NOMO-1 treated with DMSO at 0.1 percent for 48 hours (cell line): ENCODE results near the gene TCF4.
A peak's percentile ranks its signal among the peaks of the same experiment; 100 is the strongest.

Experiments used
- DNase-seq: peaks from one replicate; lab custom pipeline; 2025; ENCODE audit not compliant: unreplicated experiment; lab: John Stamatoyannopoulos, UW

Gene TCF4

DNA sequence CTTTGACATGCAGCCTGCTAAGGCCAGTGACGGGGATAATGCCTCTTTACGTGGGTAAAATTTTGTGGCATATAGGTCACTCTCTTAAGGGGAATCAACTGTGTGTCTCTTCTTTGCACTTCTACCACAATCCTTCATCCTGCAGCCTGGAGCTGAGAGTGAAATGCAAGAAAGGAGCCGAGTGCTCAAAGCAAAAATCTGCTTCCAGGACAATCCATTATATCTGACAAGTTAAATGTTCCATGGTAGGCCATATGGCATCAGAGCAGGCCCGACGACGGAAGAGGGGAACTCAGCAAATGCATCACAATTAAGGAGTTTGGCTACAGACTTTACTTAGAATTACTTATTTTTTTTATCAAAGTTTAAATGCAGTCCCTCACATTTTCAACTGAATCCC lies 171.2 kb downstream of the TCF4 start:
- no peak for DNase-seq

DNA sequence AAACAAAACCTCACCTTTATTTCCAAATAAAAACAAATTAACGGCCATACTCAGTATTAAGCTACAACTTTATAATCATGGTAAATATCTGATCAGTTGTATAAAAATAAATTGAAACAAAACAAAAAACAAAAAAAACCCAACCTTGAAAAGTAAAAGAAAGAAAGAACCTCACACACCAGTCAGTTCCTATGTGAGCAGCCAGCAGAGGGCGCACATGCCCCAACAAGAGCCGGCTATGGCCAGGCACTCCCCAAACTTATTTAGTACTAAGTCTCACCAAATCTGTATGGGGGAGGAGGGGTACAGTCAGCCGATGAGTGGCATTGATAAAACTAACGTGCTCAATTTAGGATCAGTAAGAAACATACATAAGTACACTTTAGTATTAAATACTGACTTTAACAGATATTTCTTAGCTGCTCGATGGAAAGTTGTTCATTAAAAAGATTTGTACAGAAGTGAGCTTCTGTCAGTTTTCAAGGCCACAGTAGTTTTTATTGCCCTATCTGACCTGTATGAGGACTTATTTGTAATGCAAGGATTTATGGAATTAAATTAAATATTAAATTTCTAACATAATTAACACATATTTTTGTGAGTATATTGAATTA lies 172.6 kb downstream of the TCF4 start:
- peak; percentile 55 for DNase-seq

DNA sequence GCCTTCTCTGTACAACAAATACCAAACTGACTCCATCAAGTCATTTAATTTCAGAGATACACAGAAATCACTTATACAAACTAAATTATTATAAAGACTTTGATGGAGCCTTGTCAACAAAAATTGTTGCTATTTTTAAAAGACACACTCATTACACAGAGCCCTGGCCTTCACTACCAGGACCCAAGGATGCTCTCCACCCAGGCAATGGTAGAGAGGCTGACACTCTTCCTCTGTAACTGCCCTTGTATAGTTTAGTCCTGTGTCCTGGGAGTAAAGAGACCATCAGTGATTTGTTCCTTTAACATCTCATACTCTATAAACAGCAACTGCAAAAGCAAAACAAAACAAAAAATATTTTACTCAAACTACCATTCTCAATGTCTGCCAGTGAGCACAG lies 173.5 kb downstream of the TCF4 start:
- no peak for DNase-seq

DNA sequence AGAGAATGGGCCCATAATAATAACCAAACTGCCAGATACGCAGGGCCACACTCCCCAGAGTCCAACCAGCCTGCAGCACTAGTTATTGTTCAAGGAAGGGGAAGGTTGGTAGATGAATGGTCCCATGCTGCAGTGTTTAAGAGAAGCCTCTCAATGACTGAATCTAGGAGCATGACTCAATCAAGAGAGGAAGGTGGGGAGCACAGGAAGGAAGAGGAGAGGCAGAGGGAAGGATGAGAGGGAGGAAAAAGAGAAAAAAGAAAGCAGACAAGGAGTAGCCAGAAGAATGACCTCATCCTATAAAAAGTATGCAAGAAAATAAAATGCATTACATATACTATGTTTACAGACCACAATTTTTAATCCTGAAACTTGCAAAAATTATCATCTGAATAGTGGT lies 174.5 kb downstream of the TCF4 start:
- DNase-seq: no peak

DNA sequence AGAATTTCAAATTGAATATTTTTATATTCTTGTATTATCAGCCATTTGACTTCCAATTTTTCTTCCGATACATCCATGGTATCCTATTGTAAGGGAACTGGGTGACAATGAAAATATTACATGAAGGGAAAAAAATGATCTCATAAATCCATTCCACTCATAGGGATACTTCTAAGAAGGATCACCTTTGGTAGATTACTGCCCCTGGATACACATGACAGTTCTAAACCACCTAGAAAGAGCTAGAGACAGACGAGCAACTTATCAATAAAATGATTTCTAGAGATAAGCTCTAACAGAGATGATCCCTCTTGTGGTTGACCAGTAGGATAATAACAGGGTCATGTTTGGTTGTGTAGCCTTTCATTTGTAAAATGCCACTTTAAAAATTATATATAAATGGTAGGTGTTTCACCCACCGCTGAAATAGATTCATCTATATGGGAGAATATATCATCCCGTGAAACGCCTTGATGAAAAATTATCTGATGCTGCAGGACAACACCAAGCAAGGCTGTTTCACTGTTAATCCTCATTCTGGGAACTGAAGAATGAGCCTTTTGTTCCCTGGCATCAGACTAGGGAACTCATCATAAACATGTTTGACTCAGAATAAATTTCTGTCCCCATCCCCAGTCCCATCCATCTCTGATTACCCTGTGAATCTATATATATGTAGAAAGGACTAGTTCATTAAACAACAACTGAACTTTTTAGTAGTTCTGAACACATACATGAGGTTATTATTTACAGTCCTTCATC lies 180.0 kb downstream of the TCF4 start:
- no peak for DNase-seq

DNA sequence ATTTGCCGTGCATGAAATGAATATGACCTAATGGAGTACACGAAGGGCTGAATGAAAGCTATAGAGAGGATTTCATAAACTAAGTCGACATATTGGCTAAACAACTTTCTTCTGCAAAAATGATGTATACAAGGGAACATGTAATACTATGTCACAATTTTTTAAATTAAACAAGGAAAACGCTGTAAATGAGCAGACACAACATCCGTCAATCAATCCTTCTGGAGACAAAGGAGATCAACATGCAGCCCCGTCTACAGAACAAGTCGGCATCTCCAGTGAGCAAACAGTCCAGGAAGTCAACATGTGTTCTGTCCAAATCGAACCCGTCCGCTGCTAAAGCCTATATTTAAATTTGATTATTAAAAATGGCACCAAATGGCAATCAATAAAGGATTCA lies 180.8 kb downstream of the TCF4 start:
- no peak for DNase-seq

DNA sequence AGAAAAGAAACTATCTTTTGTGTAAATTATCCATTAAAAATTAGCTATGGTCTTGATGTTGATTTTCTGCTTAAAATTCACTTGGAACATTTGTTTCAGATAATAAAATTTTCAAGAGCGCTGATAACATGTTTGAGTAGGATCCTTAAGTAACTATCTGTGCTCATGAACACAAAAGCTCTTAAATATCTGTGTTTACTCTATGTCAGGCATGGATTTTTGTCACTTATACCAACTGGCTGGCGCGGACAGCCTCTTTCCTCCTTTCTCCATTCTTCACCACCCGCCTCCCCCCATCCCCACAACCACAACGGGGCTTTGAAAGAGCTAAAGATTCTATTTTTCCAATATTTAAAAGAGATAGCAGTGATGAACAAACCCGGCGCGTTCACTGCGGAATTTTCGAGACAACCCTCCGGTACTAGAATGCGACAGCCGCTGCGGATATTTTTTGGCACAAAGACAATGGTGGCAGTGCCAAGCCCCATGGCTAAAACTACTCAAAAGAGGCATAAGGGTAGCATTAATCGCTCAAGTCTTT lies 181.5 kb downstream of the TCF4 start:
- no peak for DNase-seq

DNA sequence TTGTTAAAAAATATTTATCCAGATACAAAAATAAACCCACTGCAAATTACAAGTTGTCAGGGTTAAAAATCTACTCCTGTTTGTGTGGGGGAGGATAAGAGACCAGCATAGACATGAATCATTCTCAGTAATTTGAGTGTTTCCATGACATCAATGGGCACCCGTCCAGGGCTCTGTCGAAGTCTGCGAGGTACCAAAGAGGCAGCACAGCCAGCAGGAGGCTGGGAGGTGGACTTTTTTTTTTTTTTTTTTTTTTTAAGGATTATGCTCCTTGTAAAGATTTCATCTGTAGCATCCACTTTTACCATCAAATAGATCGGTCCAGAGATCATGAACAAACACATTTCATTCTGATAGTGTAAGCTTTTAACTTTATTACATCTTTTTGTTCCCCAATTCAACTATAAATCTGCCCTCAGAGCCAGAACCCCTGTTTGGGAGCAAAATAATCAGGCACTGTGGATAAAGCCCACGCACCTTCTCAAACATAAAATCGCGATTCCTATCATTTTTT lies 182.0 kb downstream of the TCF4 start:
- DNase-seq: no peak

DNA sequence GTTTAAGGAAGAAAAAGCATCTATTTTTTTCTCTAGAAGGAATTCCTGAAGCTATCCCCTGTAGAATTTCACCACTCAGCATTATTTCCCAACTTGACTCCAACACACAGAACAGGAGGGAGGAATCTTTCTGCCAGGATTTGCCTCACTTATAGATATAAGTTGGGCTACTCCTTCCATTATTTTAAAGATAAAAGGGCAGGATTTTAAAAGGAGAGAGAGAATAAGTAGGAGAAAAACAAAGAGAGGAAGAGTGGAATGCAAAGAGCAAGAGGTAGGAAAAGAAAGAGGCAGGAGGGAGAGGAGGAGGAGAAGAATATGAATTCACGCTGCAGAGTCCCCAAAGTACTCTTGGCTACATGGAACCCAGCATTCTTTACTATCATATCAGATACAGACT lies 182.5 kb downstream of the TCF4 start:
- no peak for DNase-seq

DNA sequence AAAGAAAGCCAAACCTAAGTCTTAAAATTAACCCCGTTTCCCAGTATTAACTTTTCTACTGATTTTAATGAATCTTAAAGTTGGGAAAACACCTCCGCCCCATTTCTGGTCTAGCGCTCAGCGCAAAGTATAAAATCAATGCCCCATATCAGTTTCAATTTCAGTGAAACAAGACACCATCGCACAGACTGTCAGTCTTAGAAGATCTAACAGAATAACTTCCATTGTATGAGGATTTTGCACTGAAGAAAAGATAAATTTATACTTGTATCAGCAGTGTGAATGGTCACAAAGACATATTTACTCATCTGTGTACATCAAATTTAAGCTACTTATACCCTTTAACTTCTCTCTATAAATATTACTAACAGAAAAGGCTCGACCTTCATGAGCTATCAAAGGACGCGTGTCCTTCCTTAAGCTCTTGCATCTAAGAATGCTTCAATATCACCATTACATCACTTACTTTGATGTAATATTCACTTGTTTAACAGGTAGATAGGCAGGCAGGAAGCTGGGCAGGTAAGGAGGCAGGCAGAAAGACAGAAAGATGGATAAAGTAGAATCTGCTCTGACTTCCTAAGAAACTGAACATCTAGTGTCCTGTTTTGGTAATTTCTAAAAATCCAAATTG lies 183.0 kb downstream of the TCF4 start:
- no peak for DNase-seq

DNA sequence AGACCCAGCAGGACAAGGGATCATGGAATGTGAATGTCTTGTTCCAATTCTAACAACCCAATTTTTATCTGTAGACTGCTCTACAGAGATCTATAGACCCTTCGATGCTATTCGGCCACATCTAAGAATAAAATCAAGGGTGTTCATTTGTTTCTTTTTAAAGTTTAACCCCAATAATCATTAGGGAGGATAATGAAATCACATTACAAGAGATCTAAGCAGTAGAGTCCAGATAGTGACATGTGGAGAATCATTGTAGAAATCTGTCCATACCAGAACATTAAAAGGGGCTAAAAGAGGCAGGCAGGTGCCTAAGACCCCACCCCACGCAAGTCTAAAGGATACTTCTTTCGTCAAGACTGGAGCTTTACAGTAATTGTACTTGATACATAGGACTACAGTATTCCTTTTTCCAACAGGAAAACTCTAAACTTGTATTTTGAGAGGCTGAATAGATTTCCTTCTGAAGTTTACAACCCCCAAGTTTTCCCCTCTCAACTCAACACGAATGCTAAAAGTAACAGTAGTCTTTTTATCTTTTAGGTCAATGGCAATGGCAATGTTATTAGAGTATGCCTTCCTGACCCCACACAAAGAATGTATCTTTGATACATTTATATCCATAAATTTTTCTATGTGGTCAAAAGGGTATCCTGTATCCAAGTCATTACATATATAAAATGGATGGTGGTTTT lies 183.7 kb downstream of the TCF4 start:
- no peak for DNase-seq

DNA sequence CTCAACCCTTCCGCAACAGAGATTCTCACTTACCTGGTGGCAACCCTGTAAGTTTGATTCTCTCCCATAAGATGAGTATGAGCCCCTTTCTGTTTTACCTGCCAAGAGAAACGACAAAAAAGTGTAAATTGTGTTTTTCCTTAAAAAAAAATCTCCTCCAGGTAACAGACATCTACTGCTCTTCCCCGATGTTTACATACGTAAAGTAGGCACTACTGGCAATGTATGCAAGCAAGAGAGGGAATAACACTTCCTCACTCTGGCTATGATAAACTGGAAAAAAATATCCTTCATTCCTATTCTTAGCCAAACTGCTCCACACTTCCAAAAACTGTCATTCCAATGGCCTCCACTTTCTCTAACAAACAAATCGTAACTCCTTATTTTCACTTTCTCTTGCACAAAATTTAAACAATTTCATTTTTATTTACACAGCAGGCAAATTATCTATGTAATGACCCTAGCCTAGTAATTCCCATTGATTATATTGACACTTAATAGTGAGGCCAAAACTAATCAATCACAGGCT lies 184.5 kb downstream of the TCF4 start:
- DNase-seq: no peak

DNA sequence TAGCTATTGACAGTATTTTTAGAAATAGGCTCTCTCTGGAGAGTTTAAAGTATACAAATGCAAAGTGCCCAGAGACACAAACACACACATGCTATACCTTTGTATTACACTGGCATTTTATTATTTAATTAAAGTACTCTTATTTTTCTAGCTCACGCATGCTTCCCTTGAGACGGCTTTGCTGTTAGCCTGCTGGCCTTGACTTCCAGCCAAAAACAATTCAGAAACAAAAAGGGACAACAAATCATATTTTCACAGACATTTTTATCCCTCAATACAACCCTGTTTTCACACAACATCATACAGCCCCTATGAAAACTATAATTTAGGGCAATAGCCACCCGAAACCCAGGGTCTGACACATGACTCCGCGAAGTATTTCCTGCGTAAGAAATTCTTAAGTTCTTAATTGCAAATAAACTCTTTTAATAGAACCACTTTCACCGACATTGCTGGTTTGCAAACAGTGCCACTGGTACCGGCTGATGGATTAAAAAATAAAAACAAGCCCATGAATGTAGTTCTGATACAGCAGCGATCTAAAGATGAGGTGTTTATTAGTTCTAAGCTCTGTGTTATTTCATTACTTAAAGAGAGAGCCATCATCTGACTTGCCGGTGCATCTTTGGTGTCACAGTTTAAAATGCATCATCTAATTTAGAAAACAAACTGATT lies 185.1 kb downstream of the TCF4 start:
- no peak for DNase-seq

DNA sequence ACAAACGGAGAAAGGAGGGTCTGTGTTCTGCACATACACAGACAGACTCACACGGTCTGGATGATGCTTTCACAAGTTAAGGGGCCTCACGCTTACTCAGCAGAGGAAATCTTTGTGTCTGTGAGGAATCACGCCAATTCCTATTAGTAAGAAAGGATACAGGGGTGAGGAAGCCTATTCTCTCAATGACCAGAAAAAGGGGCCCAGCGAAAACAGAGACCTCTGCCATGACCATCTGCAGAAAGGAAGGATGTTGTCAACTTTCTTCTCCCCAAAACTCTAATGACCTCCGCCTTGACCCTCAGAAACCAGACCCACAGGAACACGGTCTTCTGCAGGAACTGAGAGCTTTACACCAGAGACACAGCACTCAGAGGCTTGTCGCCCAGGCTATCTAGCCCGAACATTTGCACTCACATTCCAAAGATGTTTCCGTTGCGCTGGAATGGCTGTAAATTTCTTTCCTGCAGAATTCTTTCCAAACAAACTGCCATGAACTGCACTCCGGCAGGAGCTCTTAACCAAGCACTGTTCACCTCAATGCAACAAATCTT lies 186.3 kb downstream of the TCF4 start:
- DNase-seq: no peak

DNA sequence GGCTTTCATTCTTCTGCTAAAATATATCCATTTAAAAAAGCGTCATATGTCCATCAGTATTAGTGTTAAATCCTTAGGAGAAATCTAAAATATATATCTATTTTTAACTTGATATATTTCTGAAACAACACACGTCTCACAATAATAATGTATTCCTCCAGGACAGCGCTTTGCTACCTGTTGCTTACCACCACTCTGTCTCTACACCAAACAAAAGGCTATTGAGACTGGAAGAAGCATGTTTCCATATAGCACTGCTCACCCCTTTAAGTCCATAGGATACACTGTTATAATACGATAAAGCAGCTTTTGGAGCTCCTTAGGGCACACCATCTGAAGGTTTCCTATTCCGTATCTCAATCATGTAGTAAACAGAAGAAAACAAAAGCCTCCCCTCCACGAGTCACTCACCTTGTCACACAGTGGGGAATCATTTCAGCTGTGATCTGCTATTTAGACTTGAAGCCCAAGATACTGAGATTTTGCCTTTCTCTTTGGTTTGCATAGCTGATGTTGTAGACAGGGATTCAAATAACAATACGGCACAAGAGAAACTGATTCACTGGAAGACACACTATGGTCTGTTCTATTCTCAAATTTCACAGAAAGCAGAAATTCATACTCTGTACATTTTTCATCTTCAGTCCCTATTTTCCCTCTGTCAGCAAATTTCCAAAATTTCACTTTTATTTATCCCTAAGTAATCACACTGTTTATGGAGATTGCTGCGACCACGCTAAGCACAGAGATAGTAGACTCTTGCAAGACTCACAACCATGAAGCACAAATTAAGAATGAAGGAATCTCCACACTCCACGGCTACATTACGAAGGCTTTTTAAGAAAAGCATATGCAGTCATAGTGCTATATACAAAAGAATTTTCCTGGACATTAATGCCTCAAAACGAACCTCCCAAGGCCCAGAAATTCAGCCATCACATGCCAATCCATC lies 187.1 kb downstream of the TCF4 start:
- no peak for DNase-seq

DNA sequence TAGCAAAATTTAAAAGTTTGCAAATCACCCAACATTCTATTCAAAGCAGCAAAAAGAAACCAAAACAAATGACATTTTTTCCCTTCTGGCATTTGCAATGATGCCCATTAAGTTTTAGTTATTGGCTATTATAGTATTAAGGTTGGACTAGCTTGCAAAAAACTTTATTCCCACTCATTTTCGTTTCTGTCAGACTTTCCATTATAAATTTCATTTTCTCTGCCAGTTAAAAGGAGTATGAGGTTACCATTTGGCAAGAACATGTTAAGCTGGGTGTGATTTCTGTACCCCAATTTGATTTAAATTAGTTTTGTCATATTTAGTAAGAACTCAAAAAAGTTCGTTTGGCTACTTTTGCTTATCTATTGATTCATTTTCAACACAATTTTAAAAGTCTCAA lies 187.9 kb downstream of the TCF4 start:
- no peak for DNase-seq

DNA sequence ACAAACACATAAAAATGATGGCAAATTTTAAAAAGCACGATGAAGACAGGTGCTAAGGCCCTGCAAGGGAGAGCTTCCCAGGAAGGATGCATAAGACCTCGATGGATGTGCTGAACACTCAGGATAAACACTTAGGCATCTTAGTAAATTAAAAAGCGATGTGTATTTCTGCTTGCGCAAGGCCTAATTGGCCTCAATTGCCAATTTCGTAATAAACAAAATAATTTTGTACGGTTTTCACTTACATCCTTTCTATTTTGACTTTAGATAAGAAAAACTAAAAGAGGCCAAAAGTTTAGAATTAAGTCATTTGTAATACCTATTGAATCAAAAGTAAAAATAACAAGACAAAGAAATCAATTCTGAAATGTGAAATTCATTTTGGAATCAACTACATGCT lies 189.1 kb downstream of the TCF4 start:
- DNase-seq: no peak

DNA sequence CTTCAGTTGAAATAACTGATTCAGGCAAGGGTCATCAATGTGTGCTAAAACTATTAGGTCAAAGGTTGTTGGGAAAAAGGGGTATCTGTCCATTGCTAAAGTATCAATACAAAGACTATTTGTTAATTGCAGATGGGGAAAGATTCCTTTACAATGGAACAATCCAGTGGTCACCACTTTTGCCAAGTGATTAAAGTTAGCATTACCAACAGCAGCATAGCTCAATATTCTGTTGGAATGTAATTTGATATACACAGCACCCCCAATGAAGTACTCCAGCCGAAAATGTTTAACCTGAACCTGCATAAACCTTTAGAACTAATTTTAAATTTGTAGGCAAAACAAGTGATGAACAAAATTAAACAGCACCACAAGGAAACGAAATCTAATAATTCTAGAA lies 191.0 kb downstream of the TCF4 start:
- no peak for DNase-seq

DNA sequence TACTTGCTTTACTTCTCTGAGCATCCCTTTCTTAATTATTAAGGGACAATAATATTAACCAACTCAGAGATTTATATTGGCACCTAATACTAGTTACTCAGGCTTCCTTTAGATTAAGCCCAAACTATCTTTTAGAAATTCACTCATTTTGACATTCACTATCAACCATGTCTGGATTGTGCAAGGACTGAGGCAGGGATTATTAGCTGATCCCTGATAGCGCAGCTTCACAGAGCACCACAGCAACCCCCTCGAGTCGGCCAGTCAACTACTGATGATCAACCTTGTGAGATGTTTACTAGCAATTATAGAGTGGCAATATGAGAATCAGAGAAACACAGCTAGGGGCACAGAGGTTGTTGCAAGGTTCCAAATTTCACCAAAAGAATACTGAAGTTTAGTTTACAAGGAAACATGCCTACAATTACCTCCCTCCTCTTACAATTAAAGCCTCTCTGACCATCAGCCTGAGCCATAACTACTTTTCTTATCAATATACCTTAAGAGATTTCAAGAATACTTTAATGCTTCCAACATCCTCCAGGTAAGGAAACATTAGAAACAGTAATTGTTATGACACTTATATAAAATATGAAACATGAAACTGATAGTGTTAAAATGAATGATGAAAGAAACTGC lies 191.6 kb downstream of the TCF4 start:
- no peak for DNase-seq
